Naive thymus-derived CD8-positive, alpha-beta T cell (primary cell): ENCODE measurements around the gene PPP1CA. TPM values are rescaled to one million over a fixed set of nuclear protein-coding genes. Genes with fewer than 3 reads are reported as not detected.
A peak's percentile ranks its signal among the peaks of the same experiment; 100 is the strongest.
"Not testable (repeated sequence)": the region's sequence is repeated elsewhere in the genome, so short reads cannot be mapped to it uniquely, and the experiment has no call there.

Experiments
- ATAC-seq, 2 donors: fragments of 150-1000 bp; cut with Tn5 transposase in 1 of 2; sonication (Bioruptor Pico), chemical (Tn5 transposase) in 1 of 2; 1 replicate in 1 of 2; 2 replicates in 1 of 2; pipeline ENCODE4 v1.10.0; 2021; ENCODE audit warnings: mild to moderate bottlenecking in 2 of 2, moderate library complexity in 2 of 2
- POLR2A ChIA-PET: fragments of 350-600 bp; sonication (Branson Sonifier 250); formaldehyde crosslinking; loops from one replicate; lab custom pipeline; 2021; ENCODE audit warnings: antibody characterized with exemption; lab: Charles Lee
- DNase-seq, 10 donors: peaks; one replicate each; pipeline versions ENCODE4 v3.0.0 to v3.0.0-alpha.2; 2020 to 2022
- H3K27ac Mint-ChIP-seq, 10 donors: one replicate each; pipeline ENCODE4 v1.8.0; 2020 to 2022; ENCODE audit warnings: mild to moderate bottlenecking in 10 of 10, mixed read lengths in 10 of 10, moderate library complexity in 4 of 10, inconsistent platforms in 1 of 10
- H3K27me3 Mint-ChIP-seq, 5 donors: one replicate each; pipeline ENCODE4 v1.8.0; 2021 to 2022; ENCODE audit warnings: mixed read lengths in 5 of 5
- H3K36me3 Mint-ChIP-seq, 3 donors: one replicate each; pipeline ENCODE4 v1.8.0; 2020 to 2022; ENCODE audit warnings: mixed read lengths in 3 of 3, mild to moderate bottlenecking in 2 of 3, inconsistent platforms in 1 of 3
- H3K4me1 Mint-ChIP-seq, 4 donors: one replicate each; pipeline ENCODE4 v1.8.0; 2021 to 2022; ENCODE audit warnings: mixed read lengths in 4 of 4
- H3K4me3 Mint-ChIP-seq, 10 donors: one replicate each; pipeline ENCODE4 v1.8.0; 2020 to 2022; ENCODE audit warnings: mild to moderate bottlenecking in 10 of 10, mixed read lengths in 10 of 10, moderate library complexity in 6 of 10, inconsistent platforms in 1 of 10
- H3K9me3 Mint-ChIP-seq, 9 donors: one replicate each; pipeline ENCODE4 v1.8.0; 2020 to 2022; ENCODE audit warnings: mixed read lengths in 9 of 9, mild to moderate bottlenecking in 3 of 9, inconsistent platforms in 1 of 9, moderate library complexity in 1 of 9
- polyA plus RNA-seq, 3 donors: library from polyadenylated mRNA; unstranded; fragments of 300-500 nt; fragmentation: Illumina TruSeq; gene quantifications; one replicate each; pipeline ENCODE4 v1.2.3, GENCODE V29; 2021
- total RNA-seq, 8 experiments: library from RNA in 2 of 8; stranded (reverse) in 2 of 8; gene quantifications; one replicate each; pipeline ENCODE4 v1.2.3 and lab custom pipeline; 2021 to 2026

Gene PPP1CA
- total and polyA plus RNA-seq, 5 experiments from 2014 or later, result 141 to 518 (median 357) TPM

DNA sequence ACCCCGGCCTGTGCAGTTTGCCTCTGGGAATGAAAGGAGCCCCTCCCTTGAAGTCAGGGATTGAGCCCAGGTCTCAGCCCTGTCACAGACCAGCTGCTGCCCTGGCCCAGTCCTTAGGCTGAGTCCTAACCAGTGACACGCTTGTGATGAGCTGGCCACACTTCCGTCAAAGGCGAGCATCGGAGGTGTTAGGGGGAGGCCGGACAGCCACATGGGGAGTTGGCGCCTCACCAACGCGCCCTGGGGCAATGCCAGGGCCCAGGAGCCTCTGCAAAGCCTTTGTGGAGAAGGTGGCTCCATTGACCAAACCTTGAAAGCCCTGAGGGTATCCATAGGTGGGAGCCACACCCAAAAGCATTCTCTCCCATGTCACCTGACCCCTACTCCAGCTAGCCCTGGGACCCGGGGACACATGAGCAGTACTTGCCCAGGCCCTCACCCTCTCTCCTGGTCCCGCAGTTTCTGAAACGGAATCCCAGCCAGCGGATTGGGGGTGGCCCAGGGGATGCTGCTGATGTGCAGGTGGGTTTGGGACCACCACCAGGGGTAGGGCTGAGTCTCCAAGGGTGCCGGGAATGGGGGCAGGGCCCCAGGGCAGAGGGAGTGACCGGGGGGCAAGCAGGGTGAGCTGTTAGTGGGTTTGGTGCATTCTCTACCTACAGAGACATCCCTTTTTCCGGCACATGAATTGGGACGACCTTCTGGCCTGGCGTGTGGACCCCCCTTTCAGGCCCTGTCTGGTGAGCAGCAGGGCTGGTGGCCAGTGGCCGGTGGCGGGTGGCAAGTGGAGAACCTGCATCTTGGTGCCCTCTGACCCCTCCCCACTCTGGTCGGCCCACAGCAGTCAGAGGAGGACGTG lies 32.1 kb upstream of the PPP1CA start:
- Mint-ChIP-seq H3K27me3 (no peaks in the 10 kb centered on the region), H3K27ac (peak overlapping the region; percentile 82 to 97 (median 86)), H3K4me1 (peaks cover 20 to 77% (median 59%) of the 10 kb centered on the region in 4 donors), H3K4me3 (peak overlapping the region; percentile 41 to 100 (median 76)), H3K36me3 (peaks cover 0 to 38% (median 4%) of the 10 kb centered on the region in 3 donors), H3K9me3 (no peaks in the 10 kb centered on the region)
- peak in 2 of 10 donors; percentile 33 to 52 for DNase-seq
- POLR2A ChIA-PET, result interaction anchor here (1.0 to 31.8 kb wide), 9 partner anchors 14 to 72 kb away, joined by 3 to 2390 read pairs (median 8); partner anchors contain the start of genes AIP, CABP4, CARNS1 and CORO1B
- no peak for ATAC-seq

DNA sequence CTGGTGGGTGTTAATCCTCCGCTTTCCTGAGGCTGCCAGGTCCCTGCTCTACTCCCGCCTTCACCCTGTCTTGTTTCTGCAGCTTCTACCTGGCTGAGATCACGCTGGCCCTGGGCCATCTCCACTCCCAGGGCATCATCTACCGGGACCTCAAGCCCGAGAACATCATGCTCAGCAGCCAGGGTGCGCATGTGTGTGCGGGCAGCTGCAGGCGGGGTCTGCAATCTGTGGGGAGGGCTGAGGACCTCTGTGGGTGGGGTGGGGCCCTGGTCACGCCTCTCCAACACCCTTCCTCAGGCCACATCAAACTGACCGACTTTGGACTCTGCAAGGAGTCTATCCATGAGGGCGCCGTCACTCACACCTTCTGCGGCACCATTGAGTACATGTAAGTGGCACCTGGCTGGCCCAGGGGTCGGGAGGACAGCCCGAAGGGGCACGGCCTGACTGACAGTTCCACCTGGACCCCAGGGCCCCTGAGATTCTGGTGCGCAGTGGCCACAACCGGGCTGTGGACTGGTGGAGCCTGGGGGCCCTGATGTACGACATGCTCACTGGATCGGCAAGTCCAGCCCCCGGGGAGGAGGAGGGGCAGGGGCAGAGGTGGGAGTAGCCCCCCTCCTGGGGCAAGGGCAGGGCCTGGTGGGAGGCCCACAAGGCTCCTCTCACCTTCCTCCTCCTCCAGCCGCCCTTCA lies 31.1 kb upstream of the PPP1CA start:
- POLR2A ChIA-PET, result interaction anchor here (0.7 to 31.8 kb wide), 11 partner anchors 8 to 73 kb away, joined by 3 to 2390 read pairs (median 5); partner anchors contain the start of genes AIP, CABP4, CARNS1 and CORO1B
- Mint-ChIP-seq H3K4me1 (peaks cover 20 to 79% (median 61%) of the 10 kb centered on the region in 4 donors), H3K27ac (peak overlapping the region in 9 of 10 donors; percentile 37 to 97 (median 89)), H3K9me3 (no peaks in the 10 kb centered on the region), H3K36me3 (peaks cover 0 to 38% (median 4%) of the 10 kb centered on the region in 3 donors), H3K27me3 (no peaks in the 10 kb centered on the region), H3K4me3 (peak overlapping the region in 5 of 10 donors; percentile 22 to 96 (median 24))
- DNase-seq, result no peak
- ATAC-seq, result no peak

DNA sequence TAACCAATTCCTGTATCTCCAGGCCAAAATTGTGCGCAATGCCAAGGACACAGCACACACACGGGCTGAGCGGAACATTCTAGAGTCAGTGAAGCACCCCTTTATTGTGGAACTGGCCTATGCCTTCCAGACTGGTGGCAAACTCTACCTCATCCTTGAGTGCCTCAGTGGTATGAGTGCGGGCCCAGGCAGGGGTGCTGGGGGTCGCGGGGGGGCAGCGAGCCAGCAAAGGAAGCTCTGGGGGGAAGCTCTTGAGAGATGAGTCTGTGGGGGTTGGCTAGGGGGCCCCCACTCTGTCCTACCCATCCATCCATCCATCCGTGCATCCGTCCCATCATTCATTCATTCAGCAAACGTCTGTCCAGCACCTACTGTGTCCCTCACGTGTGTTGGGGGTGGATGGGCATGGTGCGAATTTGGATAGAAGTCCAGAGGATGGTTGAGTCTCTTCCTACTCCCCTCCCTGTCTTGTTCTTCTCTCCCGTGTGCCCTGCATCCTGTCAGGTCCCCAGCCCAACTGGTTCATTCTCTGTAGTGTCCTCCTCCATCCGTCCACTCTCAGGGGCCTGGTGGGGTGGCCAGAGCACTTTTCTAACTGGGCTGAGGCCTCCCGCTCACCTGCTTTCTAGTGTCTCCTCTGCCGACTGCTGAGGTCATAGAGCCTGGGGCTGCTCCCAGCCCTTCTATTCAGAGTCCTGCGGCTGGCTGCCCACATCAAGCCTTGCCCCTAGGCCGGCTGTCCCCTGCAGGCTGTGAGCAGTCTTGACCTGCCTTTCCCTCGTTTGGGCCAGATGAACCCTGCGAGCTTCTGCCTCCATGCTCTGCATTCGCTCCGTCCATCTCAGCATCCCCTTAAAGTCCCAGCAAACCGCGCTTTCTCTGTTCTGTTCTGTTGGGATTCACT lies 29.9 kb upstream of the PPP1CA start:
- Mint-ChIP-seq H3K27ac (peak overlapping the region; percentile 61 to 93 (median 86)), H3K27me3 (no peaks in the 10 kb centered on the region), H3K36me3 (peaks cover 0 to 33% (median 2%) of the 10 kb centered on the region in 3 donors), H3K9me3 (no peaks in the 10 kb centered on the region), H3K4me3 (peak overlapping the region in 8 of 10 donors; percentile 24 to 67 (median 46)), H3K4me1 (peaks cover 19 to 77% (median 65%) of the 10 kb centered on the region in 4 donors)
- DNase-seq (no peak), ATAC-seq (no peak)
- POLR2A ChIA-PET, result interaction anchor here (0.7 to 31.8 kb wide), 8 partner anchors 10 to 75 kb away, joined by 4 to 2390 read pairs (median 4); partner anchors contain the start of genes CABP4, CARNS1, CORO1B and GPR152

DNA sequence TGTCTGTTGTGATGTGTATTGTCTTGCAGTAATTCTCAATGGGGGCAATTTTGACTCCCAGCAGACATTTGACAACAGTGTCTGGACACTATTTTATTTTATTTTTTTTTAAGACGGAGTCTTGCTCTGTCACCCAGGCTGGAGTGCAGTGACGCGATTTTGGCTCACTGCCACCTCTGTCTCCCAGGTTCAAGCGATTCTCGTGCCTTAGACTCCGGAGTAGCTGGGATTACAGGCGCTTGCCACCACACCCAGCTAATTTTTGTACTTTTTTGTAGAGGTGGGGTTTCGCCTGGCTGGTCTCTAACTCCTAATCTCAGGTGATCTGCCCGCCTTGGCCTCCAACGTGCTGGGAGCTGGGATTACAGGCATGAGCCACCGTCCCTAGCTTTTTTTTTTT lies 28.1 kb upstream of the PPP1CA start:
- peak overlapping the region; percentile 64 to 99 (median 98) for H3K4me3 Mint-ChIP-seq
- peak overlapping the region in 8 of 10 donors; percentile 20 to 97 (median 94) for H3K27ac Mint-ChIP-seq
- DNase-seq (no peak), ATAC-seq (no peak)
- no peaks in the 10 kb centered on the region for H3K27me3 Mint-ChIP-seq
- H3K4me1 Mint-ChIP-seq, result peaks cover 18 to 69% (median 54%) of the 10 kb centered on the region in 4 donors
- H3K9me3 Mint-ChIP-seq, result no peaks in the 10 kb centered on the region
- H3K36me3 Mint-ChIP-seq, result peaks cover 0 to 22% (median 0%) of the 10 kb centered on the region in 3 donors
- POLR2A ChIA-PET, result interaction anchor here (1.0 to 31.8 kb wide), 6 partner anchors 2 to 152 kb away, joined by 3 to 2390 read pairs (median 937); partner anchors contain the start of genes CABP4, CARNS1, CORO1B and GPR152

DNA sequence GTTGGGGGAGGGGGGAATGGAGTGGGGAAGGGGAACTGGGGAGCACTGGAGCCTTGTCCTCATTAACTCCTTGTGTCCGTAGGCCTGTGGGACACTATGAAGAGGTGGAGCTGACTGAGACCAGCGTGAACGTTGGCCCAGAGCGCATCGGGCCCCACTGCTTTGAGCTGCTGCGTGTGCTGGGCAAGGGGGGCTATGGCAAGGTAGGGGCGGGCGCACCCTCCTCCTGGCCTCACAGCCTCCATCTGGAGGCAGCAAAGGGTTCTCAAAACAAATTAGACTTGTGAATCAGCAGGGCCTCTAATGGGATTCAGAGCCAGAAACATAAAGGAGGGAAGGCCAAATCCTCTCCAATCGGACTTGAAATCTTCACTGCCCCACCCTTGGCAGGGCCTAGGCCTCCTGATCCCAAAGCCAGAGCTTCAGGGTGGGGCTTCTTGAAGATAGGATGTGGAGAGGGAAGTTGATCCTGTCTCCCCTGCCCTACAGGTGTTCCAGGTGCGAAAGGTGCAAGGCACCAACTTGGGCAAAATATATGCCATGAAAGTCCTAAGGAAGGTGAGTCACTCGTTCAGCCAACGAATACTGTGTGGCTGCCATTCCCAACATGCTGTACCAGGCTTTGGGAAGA lies 27.5 kb upstream of the PPP1CA start:
- POLR2A ChIA-PET, result interaction anchor here (0.8 to 31.8 kb wide), 14 partner anchors 3 to 157 kb away, joined by 3 to 2390 read pairs (median 6); partner anchors contain the start of genes AIP, CABP4, CARNS1 and CDK2AP2
- Mint-ChIP-seq H3K4me1 (peaks cover 17 to 67% (median 52%) of the 10 kb centered on the region in 4 donors), H3K36me3 (peaks cover 0 to 19% (median 0%) of the 10 kb centered on the region in 3 donors)

DNA sequence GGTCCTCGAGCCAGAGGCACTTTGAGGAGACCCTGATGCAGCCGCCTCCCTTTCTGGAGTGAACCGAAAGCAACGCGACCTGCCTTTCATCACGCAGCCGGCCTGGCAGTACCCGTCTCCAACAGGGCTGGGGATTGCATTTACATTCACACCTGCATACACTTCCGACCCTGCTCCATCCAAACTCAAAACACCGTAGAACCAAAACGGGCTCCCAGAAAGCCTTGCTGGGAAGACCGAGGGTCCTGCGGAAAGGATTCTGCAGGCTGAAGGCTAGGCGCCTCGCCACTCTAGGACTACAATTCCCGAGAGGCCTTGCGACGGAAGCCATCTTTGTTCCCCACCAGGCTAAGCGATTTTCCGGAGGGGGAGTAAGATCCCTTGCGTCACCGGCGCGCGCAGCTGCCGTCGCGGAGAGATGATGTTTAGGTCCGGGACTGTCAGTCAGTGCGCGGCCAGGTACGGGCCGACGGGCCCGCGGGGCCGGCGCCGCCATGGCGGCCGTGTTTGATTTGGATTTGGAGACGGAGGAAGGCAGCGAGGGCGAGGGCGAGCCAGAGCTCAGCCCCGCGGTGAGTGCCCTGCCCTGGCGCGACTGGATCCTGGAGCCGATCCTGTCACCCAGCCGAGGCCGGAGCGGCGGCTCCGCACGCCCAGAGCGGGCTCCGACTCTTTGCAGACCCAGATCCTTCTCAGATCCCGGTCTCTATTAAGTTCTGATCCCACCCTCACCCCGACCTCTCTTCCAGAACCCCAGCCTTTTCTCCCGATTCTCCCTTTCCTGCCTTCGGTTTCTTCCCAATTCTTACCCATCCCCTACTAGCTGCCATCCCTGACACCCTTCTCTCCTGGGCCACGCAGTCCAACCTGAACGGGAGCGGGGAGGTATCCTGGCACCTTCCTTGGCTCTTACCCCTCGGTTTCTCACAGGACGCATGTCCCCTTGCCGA lies 26.7 kb upstream of the PPP1CA start, which contains the start of gene RPS6KB2:
Gene RPS6KB2, plus strand, starts transcription at position 443 of the 950 bp plus-strand sequence. Its CDS starts 52 bp downstream, at position 495.
- DNase-seq, result peak; percentile 94 to 100 (median 99)
- peak within 1 kb of the TSS; percentile 91 to 98 (median 96) for H3K27ac Mint-ChIP-seq
- peak within 1 kb of the TSS; percentile 92 to 99 (median 98) for H3K4me3 Mint-ChIP-seq
- no peaks in the 10 kb centered on the region for H3K9me3 Mint-ChIP-seq
- POLR2A ChIA-PET, result interaction anchor here (0.8 to 31.8 kb wide), 14 partner anchors 4 to 157 kb away, joined by 3 to 2390 read pairs (median 6); partner anchors contain the start of genes AIP, ANKRD13D, CABP4 and CARNS1
- peaks cover 0 to 18% (median 0%) of the 10 kb centered on the region in 3 donors for H3K36me3 Mint-ChIP-seq
- ATAC-seq, result peak; percentile 88 to 89
- H3K27me3 Mint-ChIP-seq, result no peaks in the 10 kb centered on the region
- peaks cover 14 to 61% (median 44%) of the 10 kb centered on the region in 4 donors for H3K4me1 Mint-ChIP-seq

More for the DNA sequence above, 27.5 kb upstream of the PPP1CA start:
- no peaks in the 10 kb centered on the region for H3K27me3 Mint-ChIP-seq
- DNase-seq, result no peak
- ATAC-seq, result no peak
- no peaks in the 10 kb centered on the region for H3K9me3 Mint-ChIP-seq
- peak overlapping the region; percentile 80 to 98 (median 96) for H3K27ac Mint-ChIP-seq
- H3K4me3 Mint-ChIP-seq, result peak overlapping the region; percentile 92 to 99 (median 98)

DNA sequence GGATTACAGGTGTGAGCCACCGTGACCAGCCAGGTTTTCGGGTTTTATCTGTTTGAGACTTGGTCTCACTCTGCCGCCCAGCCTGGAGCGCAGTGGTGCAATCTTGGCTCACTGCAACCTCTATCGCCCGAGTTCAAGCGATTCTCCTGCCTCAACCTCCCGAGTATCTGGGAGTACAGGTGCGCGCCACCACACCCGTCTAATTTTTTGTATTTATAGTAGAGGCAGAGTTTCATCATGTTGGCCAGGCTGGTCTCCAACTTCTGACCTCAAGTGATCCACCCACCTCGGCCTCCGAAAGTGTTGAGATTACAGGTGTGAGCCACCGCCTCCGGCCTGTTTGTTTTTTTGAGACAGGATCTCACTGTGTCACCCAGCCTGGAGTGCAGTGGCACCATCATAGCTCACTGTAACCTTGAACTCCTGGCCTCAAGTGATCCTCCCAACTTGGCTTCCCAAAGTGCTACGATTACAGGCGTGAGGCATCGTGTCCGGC lies 25.8 kb upstream of the PPP1CA start:
- H3K9me3 Mint-ChIP-seq, ATAC-seq, H3K27me3 Mint-ChIP-seq: not testable (repeated sequence)
- Mint-ChIP-seq H3K4me3 (peak overlapping the region; percentile 92 to 99 (median 98)), H3K4me1 (peaks cover 17 to 60% (median 45%) of the 10 kb centered on the region in 4 donors), H3K27ac (peak overlapping the region; percentile 91 to 98 (median 96)), H3K36me3 (peaks cover 0 to 18% (median 0%) of the 10 kb centered on the region in 3 donors)
- POLR2A ChIA-PET, result interaction anchor here (1.5 to 31.8 kb wide), 7 partner anchors 5 to 78 kb away, joined by 7 to 2390 read pairs (median 780); partner anchors contain the start of genes AIP, CABP4, CARNS1 and CORO1B
- DNase-seq, result peak in 1 of 10 donors; percentile 54

DNA sequence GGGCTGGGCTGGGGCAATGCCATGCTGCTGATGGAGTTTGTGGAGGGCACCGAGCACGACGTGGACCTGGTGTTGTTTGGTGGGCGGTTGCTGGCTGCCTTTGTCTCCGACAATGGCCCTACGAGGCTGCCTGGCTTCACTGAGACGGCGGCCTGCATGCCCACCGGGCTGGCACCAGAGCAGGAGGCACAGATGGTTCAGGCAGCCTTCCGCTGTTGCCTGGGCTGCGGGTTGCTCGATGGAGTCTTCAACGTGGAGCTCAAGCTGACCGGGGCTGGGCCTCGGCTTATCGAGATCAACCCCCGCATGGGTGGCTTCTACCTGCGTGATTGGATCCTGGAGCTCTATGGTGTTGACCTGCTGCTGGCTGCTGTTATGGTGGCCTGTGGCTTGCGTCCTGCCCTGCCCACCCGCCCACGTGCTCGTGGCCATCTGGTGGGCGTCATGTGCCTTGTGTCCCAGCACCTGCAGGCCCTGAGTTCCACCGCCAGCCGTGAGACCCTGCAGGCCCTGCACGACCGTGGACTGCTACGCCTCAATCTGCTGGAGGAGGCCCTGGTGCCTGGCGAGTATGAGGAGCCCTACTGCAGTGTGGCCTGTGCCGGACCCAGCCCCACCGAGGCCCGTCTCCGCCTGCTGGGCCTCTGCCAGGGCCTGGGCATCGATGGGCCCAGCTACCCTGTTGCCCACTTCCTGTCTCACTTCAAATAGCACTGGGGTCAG lies 22.4 kb upstream of the PPP1CA start:
- H3K36me3 Mint-ChIP-seq, result peaks cover 0 to 4% (median 0%) of the 10 kb centered on the region in 3 donors
- H3K9me3 Mint-ChIP-seq, result no peaks in the 10 kb centered on the region
- H3K27me3 Mint-ChIP-seq, result no peaks in the 10 kb centered on the region
- ATAC-seq (no peak), DNase-seq (no peak)
- peaks cover 13 to 50% (median 45%) of the 10 kb centered on the region in 4 donors for H3K4me1 Mint-ChIP-seq
- POLR2A ChIA-PET, result interaction anchor here (0.6 to 31.8 kb wide), 5 partner anchors 4 to 48 kb away, joined by 4 to 2390 read pairs (median 1094); partner anchors contain the start of genes CARNS1, PPP1CA, PTPRCAP and RAD9A
- no peak overlapping the region for H3K4me3 Mint-ChIP-seq
- H3K27ac Mint-ChIP-seq, result peak overlapping the region in 2 of 10 donors; percentile 46 to 72

DNA sequence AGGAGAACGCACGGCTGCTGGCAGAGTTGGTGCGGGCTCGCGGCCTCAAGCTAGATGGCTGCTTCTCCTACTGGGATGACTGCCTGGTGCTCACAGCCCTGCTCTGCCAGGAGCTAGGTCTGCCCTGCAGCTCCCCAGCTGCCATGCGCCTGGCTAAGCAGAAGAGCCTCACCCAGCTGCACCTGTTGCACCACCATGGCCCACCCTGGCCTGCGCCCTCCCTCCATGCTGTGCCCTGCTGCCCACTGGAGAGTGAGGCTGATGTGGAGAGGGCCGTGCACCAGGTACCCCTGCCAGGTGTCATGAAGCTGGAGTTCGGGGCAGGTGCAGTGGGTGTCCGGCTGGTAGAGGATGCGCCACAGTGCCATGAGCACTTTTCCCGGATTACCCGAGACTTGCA lies 21.8 kb upstream of the PPP1CA start:
- Mint-ChIP-seq H3K9me3 (no peaks in the 10 kb centered on the region), H3K27me3 (no peaks in the 10 kb centered on the region), H3K36me3 (peaks cover 0 to 4% (median 0%) of the 10 kb centered on the region in 3 donors), H3K4me3 (no peak overlapping the region), H3K27ac (peak overlapping the region in 1 of 10 donors; percentile 27), H3K4me1 (peaks cover 13 to 48% (median 47%) of the 10 kb centered on the region in 4 donors)
- no peak for DNase-seq
- POLR2A ChIA-PET, result interaction anchor here (14.2 to 31.8 kb wide), 4 partner anchors 3 to 48 kb away, joined by 235 to 2390 read pairs (median 1094); partner anchors contain the start of genes CARNS1, PPP1CA, PTPRCAP and RAD9A
- ATAC-seq, result no peak
